HL-60/S4 treated with retinoic acid at 250 ng/mL for 4 days and 3 days (cell line): ENCODE data around the gene SH3RF3.

Experiments used
- in situ Hi-C: fragments of 300-500 bp; cut with MboI; formaldehyde crosslinking; loops from 2 replicates; pipeline ENCODE4 v1.7.0; 2022; ENCODE audit warnings: low sequenced_read_pairs

Gene SH3RF3

DNA sequence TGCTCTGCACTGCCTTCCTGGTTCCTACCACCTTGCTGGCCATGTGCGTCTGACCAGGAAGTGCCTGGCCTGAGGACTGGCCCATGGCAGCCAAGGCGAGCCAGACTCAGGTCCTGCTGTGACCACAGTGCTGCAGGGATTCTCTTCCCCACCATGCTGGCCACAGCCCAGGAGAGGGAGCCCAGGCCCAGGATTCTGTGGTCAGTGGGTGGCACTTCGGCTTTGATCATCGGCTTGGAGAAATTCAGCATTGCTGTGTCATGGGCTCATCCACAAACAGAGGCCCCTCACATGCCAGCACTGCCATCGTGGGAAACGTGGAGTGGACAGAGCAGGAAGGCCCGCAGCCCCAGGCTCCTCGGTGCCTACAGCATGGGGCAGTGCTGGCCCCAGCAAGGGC lies 273.2 kb downstream of the SH3RF3 start:
- in situ Hi-C loops: no loop called here

- in situ Hi-C loops: no loop called here
These were observed 274.2 kb downstream of the SH3RF3 start for GRCh38 chr2:109402980-109403840.

- in situ Hi-C loops: no loop called here
These were observed 274.8 kb downstream of the SH3RF3 start for GRCh38 chr2:109403841-109404201.

DNA sequence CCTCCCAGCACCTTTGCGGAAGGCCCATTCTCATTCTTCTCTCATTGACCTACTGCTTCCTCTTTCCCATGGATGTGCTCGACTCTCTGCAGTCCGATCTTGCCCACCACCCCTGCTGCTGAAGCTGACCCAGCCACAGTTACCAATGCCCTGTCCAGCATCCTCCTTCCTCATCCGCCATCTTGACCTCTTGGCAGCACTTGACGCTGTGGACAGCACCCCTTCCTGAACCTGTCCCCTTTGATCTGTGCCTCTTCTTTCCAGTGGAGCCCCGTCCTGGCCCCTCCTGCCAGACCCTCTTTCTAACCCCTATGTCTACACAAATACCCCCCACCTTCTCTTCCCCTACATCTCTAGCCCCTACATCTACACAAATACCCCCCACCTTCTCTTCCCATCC lies 275.7 kb downstream of the SH3RF3 start:
- in situ Hi-C loops: no loop called here

GRCh38 chr2:109405873-109406272 lies 276.9 kb downstream of the SH3RF3 start:
- in situ Hi-C loops: no loop called here

DNA sequence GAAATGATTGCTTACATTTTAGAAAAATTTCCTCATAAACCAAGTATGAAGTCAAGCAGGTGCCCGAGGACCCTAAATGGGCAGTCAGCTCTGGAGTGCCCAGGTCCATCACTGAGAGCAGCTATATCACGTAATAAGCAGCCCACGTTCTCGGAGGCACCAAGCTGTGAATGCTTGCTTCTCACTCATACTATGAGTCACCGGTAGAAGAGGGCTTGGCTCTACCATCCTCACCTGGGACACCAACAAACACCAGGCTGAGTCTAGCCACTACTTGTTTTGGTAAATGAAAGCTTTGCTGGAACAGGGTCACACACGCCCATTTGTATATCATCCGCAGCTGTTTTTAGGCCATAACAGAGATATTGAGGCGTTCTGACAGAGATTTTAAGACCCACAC lies 277.3 kb downstream of the SH3RF3 start:
- in situ Hi-C loops: no loop called here

DNA sequence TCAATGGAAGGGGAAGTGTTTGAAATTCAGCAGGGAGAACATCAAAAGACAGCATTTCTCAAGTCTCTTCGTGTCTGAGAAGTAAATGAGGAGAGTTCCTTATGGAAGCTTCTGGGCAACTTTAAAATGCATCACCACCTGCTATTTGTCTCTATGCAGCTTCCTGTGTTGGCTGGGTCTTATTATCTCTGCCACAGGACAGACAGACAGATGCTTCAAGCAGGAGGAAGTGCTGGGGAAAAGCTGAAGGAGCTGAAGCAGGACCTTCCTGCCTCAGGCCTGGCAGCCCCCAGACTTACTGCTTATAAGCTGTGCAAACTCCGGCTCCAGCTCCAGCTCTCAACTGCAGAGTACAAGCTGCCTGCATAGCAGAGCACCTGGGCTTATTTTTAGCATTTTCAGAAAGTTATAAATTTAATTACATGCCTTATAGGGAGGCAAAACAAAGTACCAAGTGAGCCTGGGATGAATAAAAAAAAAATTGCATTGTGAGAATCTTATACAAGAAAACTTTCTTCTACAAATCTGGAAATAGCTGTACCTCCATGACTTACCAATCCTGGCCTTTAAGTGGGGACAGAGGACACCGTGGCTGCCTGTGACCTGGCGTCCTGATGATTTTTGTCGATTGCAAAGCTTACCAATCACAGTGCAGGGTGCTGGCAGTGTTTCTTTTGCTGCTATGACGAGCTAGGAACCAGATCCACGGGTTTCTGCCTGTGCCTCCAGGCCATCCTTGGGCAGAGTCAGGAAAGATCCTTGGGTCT lies 278.5 kb downstream of the SH3RF3 start:
- in situ Hi-C loops: no loop called here

DNA sequence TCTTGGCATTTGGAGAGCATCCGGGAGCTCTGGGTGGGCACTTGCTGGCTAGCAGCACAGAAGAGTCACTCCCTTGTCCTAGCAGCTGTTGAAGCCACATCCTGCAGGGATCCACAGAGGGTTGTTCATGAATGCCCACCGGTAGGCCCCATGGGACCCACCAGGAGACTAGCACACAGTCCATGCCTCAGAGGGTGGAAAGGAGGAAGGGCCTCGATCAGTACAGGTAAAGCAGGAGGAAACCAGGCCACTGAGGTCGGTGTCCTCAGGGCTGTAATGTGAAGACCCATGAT lies 279.0 kb downstream of the SH3RF3 start:
- in situ Hi-C loops: no loop called here

DNA sequence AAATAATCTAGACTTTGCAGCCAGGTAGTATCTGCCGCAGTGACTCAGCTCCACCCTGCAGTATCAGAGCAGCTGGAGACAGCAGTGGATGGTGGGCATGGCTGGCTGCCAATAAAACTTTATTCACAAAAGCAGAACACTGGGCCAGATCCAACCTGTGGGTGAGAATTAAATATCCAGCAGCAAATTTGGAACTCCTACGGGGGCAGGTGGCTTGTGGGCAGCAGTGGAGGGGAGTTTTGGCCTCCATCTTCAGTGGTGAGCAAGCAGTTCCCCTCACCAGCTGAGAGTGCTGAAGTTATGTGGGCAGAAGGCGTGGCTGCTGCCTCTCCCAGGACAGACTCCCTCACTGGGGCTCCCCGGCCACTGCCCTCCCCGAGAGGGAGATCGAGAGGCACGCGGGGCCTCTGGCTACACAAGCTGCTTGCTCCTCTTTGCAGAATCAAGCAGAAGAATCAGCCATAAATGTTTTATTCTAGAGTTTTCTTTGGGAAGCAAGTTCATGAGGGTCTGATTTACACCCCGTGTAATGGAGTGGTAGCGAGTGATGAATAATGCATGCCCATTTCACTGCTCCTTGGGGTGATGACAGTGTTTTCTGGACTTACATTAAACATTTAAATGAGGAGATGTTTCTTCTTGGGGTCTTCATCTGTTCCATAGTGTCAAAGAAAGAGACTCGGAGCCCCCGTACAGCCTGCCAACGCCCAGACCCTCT lies 280.5 kb downstream of the SH3RF3 start:
- in situ Hi-C loops: no loop called here

DNA sequence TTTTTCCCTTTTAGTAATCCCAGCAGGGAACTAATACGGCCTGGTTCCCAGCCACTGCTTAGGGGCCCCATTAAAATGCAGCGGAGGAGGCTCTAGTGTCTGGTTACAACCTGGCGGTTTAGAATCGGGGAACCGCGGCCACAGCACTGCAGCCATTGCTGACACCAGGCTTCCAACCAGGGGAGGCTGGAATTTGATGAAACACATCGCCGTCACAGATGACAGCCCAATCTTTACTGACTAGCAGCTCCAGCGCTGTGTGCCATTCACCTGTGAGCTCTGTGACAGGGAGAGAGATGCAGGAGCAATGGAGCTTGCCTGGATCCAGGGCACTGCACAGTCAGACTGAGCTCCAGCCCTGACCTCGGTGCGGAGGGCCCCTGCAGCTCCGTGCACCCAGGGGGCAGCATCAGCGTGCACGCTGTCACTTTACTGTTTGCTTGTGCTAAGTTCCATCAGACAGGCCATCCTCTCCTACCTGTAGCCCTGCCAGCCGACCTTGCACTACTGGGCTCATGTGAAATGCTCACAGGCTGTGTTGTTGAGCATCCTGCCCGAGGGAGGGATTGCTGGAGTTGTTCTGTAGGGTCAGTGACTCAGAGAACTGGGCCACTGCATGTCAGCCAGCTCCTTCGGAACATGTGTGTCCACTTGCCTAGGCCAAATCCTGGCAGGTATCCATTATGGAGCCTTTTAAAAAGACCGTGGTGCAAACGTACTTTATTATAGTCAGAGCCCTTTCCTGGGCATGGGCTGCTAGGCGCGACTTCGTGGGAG lies 281.2 kb downstream of the SH3RF3 start:
- in situ Hi-C loops: no loop called here

DNA sequence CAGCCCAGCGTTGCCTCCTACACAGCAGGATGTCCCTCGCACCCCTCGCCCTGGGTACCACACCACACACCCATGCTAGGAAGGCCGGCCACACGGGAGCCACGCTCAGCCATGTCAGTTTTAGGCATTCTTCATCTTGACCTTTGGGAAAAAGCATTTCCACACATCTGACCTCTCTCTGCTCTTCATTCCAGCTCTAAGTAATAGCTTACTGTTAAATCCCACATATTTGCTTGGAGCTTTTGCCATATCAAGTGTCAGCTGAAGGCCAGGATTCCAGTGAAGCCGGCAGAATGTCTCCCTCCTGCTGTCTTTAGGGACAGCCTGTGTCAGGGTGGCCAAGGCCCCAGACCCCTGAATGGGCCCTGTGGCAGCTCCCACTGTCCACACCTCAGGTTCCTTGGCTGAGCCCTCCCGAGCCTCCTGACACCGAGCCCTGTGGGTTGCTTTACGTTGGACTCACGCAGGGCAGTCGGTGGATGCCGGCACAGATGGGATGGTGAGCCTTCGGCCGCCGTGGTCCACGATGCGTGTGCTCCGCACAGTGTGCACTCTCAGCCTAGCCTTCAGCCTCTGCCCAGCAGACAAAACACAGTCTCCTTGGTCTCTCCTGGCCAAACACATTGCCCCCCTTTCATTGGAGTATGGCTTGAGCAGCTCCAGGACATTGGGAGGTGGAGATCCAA lies 282.8 kb downstream of the SH3RF3 start:
- in situ Hi-C loops: no loop called here

DNA sequence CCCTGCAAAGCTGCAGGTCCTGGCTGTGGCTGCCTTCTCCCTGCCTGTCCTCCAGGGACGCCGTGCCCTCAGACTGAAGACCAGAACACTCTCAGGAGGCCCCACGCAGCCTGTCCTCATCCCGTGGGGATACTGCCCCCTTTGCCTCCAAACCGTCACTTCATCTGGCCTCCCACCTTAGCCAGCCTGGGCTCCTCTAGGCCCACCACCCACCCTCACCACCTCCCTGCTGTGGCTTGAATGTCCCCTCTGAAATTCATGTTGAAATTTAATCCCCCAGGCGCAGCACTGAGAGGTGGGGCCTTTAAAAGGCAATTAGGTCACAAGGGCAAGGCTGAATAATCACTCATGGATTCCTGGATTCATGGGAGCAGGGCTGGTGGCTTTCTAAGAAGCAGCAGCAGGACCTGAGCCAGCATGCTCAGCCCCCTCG lies 286.6 kb downstream of the SH3RF3 start:
- in situ Hi-C loops: no loop called here

GRCh38 chr2:109417701-109418335 lies 288.8 kb downstream of the SH3RF3 start:
- in situ Hi-C loops: no loop called here

GRCh38 chr2:109418716-109419115 lies 289.7 kb downstream of the SH3RF3 start:
- in situ Hi-C loops: no loop called here

- in situ Hi-C loops: no loop called here
These were observed 290.3 kb downstream of the SH3RF3 start for GRCh38 chr2:109419171-109419756.

DNA sequence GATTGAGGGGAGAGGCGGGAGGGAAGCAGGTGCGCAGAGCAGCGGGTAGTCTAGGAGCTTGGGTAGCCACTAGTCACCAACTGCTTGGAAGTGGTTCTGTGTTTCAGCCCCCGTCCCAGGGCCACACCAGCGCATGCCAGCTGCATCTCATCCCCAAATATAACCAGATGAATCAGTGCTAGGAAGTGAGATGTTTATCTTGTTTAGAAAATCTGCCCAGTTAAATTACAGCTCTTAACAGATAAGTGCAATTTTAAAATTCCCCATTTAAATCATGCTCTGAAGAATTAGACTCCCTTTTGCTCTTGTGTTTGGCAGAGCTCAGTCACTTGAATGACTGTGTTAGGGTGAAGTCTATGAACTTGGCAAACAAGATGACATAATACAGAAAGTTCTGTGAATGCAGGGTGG lies 291.0 kb downstream of the SH3RF3 start:
- in situ Hi-C loops: no loop called here

- in situ Hi-C loops: no loop called here
These were observed 292.1 kb downstream of the SH3RF3 start for GRCh38 chr2:109421101-109421500.

DNA sequence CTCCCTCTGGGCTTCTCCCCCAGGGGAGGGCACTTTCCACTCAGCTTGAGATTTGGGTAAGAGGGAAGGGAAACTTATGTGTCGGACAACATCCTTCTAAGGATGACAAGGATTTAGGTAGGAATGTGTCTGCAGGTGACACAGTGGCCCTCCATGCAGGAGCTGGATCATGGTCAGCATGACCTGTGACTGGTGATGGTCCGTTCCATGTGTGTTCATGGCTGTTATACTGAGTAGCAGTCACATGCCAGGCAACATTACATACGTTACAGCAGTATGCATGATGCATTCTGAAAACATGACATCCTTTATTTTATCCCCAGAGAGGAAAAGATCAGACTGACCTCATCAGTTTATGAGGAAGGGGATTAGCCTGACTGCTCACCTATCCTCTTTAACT lies 292.6 kb downstream of the SH3RF3 start:
- in situ Hi-C loops: no loop called here

DNA sequence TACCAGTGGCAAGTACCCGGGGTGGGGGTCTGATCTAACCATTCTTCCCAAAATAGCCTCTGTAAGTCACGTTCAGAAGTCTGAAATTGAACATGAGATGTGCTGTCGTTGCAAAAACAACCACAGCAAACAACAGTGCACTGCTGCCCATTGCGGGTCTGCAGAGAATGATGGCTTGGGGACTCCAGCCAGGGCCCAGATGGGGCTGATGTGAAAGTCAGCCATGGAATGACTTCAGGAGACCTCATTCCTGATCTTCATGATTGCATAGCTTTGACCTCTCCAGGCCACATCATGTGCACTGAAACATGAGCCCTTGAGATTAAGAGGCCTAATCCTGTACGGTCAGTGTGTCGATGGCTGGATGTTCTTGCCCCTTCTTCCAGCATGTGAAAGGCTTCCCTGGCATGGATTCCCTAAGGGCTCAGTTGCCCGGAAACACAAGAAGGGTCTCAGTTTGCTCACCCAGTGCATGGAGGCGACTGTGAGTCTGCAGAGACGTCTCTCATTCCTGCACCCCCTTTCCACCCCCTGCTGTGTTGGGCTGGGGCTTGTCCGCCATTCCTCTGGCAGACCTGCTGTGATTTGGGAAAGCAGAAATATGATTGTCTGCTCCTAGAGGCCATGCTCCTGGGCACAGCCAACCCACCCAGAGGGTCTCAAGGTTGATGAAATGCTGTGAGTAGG lies 293.2 kb downstream of the SH3RF3 start:
- in situ Hi-C loops: no loop called here
